SK-MEL-5 (cell line): ENCODE results near the gene CTXND1. TPM values are rescaled to one million over a fixed set of nuclear protein-coding genes. Genes with fewer than 3 reads are reported as not detected.
"Not testable (repeated sequence)": the region's sequence is repeated elsewhere in the genome, so short reads cannot be mapped to it uniquely, and the experiment has no call there.

Experiments
- DNase-seq: peaks from one replicate; pipeline ENCODE4 v3.0.0-alpha.2; 2016; ENCODE audit warnings: low read depth, low spot score
- in situ Hi-C: cut with HindIII; loops from 2 replicates; pipeline ENCODE4 v1.10.0; 2016; ENCODE audit warnings: low sequenced_read_pairs, high pct_unique_total_duplicates, low pct_unique_long_range_greater_than_20kb
- total RNA-seq: library from RNA; depleted of rRNA; stranded (reverse); fragments of >200 nt; shearing (Covaris generic); gene quantifications from 2 replicates; pipeline ENCODE4 v1.2.3, GENCODE V29; 2014; rRNA removed

The CTXND1 gene
- total RNA-seq, 1 experiment from 2014 or later = 2.5 TPM

DNA sequence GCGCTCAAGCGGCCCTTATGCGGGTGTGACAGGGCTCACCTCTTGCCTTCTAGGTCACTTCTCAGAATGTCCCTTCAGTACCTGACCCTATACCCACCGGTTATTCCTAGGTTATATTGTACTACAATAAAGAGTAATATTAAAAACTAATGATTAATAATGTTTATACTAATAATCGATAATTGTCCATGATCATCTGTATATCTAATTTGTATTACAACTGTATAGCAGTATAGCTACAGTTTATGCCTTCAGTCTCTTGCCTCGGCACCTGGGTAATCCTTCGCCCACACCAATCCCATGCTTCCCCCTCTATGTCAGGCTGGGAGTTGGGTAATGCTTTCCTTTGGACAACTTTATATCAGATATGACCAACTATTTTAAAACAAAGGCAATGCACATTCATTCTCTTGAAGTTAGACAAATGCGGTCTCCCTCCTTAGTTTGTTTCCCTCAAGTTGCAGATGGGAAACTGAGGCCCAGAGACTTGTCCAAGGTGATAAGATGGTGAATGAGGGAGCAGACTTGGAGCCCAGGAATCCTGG is 95.8 kb downstream of the CTXND1 start:
- in situ Hi-C loops = no loop called here

GRCh38 chr15:80155378-80156175 is 96.4 kb downstream of the CTXND1 start:
- in situ Hi-C loops = not testable (repeated sequence)
- peak; percentile 60 for DNase-seq

More for the DNA sequence above, 95.8 kb downstream of the CTXND1 start:
- no peak for DNase-seq

- in situ Hi-C loops = no loop called here
- no peak for DNase-seq
Observed at GRCh38 chr15:80155001-80155377, 97.0 kb downstream of the CTXND1 start.

- peak; percentile 30 for DNase-seq
- in situ Hi-C loops = no loop called here
Observed at GRCh38 chr15:80154336-80154735, 97.7 kb downstream of the CTXND1 start.

- no peak for DNase-seq
- in situ Hi-C loops = no loop called here
Observed at GRCh38 chr15:80153900-80154299, 98.1 kb downstream of the CTXND1 start.

- in situ Hi-C loops = no loop called here
- peak; percentile 59 for DNase-seq
Observed at GRCh38 chr15:80152896-80153876, 98.8 kb downstream of the CTXND1 start, which contains the start of gene FAH. Gene FAH, plus strand, starts transcription at chr15:80152999. Its CDS starts 56 bp downstream, at chr15:80153055.

DNA sequence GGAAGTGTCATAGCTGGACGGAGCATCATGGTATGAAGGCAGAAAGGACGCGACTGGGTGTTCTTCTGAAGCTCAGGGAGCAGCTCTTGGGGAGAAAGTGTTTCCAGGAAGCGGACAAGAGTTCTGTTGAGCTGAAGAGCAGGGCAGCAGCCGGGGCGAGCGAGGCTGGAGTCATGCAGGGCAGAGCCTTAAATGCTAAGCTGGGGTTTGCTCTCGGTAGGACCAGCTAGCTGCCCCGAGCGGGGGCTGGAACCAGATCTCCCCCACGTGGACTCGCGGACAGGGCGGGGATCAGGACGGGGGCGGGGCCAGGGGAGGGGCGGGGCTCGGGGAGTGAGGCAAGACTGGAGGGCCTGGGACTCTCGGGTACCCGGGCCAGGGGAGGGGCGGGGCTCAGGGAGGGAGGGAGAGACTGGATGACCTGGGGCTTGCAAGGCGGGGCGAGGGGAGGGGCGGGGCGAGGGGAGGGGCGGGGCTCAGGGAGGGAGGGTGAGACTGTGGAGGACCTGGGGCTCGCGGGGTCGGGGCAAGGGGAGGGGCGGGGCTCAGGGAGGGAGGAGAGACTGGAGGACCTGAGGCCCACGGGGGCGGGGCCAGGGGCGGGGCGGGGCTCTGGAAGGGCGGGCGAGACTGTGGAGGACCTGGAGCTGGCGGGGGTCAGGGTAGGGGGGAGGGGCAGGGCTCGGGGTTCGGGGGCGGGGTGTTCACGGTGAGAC is 99.7 kb downstream of the CTXND1 start:
- in situ Hi-C loops = no loop called here
- DNase-seq = peak; percentile 94

- in situ Hi-C loops = no loop called here
- no peak for DNase-seq
Observed at GRCh38 chr15:80151576-80151975, 100.4 kb downstream of the CTXND1 start.

DNA sequence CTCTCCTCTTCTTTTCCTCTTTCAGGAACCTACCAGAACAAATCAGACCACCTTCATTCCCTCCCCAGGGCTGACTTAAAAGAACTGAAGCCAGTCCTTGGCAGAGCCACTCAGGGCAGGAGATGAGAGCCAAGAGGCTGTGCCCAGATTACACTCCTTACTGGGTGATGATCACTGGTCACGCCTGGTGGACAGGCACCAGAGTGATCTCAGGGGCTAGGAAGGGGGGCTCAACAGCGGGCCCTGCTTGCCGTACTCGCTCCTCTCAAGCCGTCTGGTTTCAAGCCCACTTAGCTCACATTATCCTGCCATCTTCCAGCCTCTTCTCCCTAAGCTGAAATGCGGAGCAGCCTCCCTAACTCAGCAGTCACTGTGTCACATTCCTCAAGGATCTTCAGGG is 100.9 kb downstream of the CTXND1 start:
- in situ Hi-C loops = no loop called here
- DNase-seq = no peak

Other genes with a start within 250 kb of the CTXND1 start
- 137 and 145 TPM in 2 replicates for gene ZFAND6, start 192.5 kb downstream of the CTXND1 start, total RNA-seq
- 59.0 and 60.7 TPM in 2 replicates for gene FAH, start 99.2 kb downstream of the CTXND1 start, total RNA-seq
- gene ARNT2, start 152.2 kb upstream of the CTXND1 start, total RNA-seq = 33.6 and 39.4 TPM in 2 replicates